ENCODE results near the gene ELK4. TPM values are rescaled to one million over a fixed set of nuclear protein-coding genes. Genes with fewer than 3 reads are reported as not detected.

The ELK4 gene
- total and polyA plus RNA-seq, 2 of the 8 experiments (the other 6 are each of a cell fraction or from before 2014, with no cell fraction given), result 2.9 to 26.3 TPM

- no peak for TF ChIP-seq ATF2 (IDR thresholded peaks at IDR 0.05; ENCODE audit: low read length)
- TF ChIP-seq NRF1 (IDR thresholded peaks at IDR 0.05; ENCODE audit: low read depth, low read length), result no peak
- no peak for TF ChIP-seq HDAC2 (IDR thresholded peaks at IDR 0.05; ENCODE audit: borderline replicate concordance in 1 of 2, low read depth in 2 of 2, low read length in 2 of 2)
- TF ChIP-seq TBP (IDR thresholded peaks at IDR 0.05; ENCODE audit: low read depth, low read length), result no peak
Observed at GRCh38 chr1:205595861-205596260, 36.0 kb downstream of the ELK4 start (continued).
